Glutamatergic neuron (in vitro differentiated cells): Measurements from ENCODE around the gene HARS2. TPM values are rescaled to one million over a fixed set of nuclear protein-coding genes. Genes with fewer than 3 reads are reported as not detected.
"Not testable (repeated sequence)": the region's sequence is repeated elsewhere in the genome, so short reads cannot be mapped to it uniquely, and the experiment has no call there.

ENCODE experiments used
- DNase-seq: peaks from one replicate; pipeline ENCODE4 v3.0.0; 2022
- H3K27ac Mint-ChIP-seq: one replicate; pipeline ENCODE4 v1.8.0; 2020; ENCODE audit warnings: mild to moderate bottlenecking, mixed read lengths, inconsistent platforms; ENCODE audit not compliant: unreplicated experiment
- H3K27me3 Mint-ChIP-seq: one replicate; pipeline ENCODE4 v1.8.0; 2020; ENCODE audit warnings: mild to moderate bottlenecking, moderate library complexity, mixed read lengths, inconsistent platforms; ENCODE audit not compliant: unreplicated experiment
- H3K36me3 Mint-ChIP-seq: one replicate; pipeline ENCODE4 v1.8.0; 2020; ENCODE audit warnings: mild to moderate bottlenecking, mixed read lengths, inconsistent platforms; ENCODE audit not compliant: unreplicated experiment
- H3K4me1 Mint-ChIP-seq: one replicate; pipeline ENCODE4 v1.8.0; 2020; ENCODE audit warnings: mild to moderate bottlenecking, low read depth, mixed read lengths, inconsistent platforms; ENCODE audit not compliant: unreplicated experiment
- H3K4me3 Mint-ChIP-seq: one replicate; pipeline ENCODE4 v1.8.0; 2020; ENCODE audit warnings: mild to moderate bottlenecking, mixed read lengths, inconsistent platforms; ENCODE audit not compliant: unreplicated experiment
- H3K9me3 Mint-ChIP-seq: one replicate; pipeline ENCODE4 v1.8.0; 2020; ENCODE audit warnings: mild to moderate bottlenecking, moderate library complexity, mixed read lengths, inconsistent platforms; ENCODE audit not compliant: unreplicated experiment
- total RNA-seq: library from RNA; stranded (reverse); fragmentation: NEBNext Ultra II Directional; extraction: Animal tissue kit (Norgen Biotek cat#: 25700); gene quantifications from one replicate; pipeline ENCODE4 v1.2.1, GENCODE V29; 2021; ENCODE audit not compliant: unreplicated experiment
- TF ChIP-seq, protein P1 (sequence below): fragments of 200-600 bp; sonication (generic); IDR thresholded peaks from one replicate; pipeline ENCODE4 v1.5.0; 2021; ENCODE audit not compliant: partially characterized antibody, unreplicated experiment

Gene HARS2
- total RNA-seq, 1 donor from 2014 or later, result 56.7 TPM

DNA sequence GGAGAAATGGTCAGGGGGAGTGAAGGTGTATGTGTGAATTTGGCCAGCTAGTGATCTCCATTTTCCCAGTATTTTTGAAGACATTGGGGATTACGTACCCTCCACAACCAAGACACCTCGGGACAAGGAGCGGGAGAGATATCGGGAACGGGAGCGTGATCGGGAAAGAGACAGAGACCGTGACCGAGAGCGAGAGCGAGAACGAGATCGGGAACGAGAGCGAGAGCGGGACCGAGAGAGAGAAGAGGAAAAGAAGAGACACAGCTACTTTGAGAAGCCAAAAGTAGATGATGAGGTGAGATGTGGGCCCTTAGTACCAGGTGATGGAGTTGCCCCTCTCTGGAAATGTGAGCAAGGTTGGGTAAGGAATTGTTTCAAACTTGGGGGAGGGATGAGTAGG lies 32.4 kb upstream of the HARS2 start:
- TF ChIP-seq, protein P1, sequence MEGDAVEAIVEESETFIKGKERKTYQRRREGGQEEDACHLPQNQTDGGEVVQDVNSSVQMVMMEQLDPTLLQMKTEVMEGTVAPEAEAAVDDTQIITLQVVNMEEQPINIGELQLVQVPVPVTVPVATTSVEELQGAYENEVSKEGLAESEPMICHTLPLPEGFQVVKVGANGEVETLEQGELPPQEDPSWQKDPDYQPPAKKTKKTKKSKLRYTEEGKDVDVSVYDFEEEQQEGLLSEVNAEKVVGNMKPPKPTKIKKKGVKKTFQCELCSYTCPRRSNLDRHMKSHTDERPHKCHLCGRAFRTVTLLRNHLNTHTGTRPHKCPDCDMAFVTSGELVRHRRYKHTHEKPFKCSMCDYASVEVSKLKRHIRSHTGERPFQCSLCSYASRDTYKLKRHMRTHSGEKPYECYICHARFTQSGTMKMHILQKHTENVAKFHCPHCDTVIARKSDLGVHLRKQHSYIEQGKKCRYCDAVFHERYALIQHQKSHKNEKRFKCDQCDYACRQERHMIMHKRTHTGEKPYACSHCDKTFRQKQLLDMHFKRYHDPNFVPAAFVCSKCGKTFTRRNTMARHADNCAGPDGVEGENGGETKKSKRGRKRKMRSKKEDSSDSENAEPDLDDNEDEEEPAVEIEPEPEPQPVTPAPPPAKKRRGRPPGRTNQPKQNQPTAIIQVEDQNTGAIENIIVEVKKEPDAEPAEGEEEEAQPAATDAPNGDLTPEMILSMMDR, result no peak
- H3K27me3 Mint-ChIP-seq, result peaks cover 3% of the 10 kb centered on the region
- no peak for DNase-seq
- H3K9me3 Mint-ChIP-seq, result peaks cover 12% of the 10 kb centered on the region
- H3K4me1 Mint-ChIP-seq, result peaks cover 8% of the 10 kb centered on the region
- peaks cover 12% of the 10 kb centered on the region for H3K36me3 Mint-ChIP-seq
- H3K27ac Mint-ChIP-seq, result no peak overlapping the region
- no peak overlapping the region for H3K4me3 Mint-ChIP-seq

DNA sequence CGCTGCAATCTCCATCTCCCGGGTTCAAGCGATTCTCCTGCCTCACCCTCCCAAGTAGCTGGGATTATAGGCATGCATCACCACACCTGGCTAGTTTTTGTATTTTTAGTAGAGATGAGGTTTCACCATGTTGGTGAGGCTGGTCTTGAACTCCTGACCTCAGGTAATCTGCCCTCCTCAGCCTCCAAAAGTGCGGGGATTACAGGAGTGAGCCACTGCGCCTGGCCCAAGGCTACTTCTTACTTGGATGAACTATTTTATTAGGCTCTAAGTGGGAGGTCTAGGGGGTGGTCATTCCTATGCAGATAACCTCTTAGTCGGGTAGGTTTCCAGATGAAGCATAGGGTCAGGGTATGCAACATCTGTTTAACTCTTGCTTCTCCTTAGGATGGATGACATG lies 30.9 kb upstream of the HARS2 start:
- H3K27ac Mint-ChIP-seq, H3K27me3 Mint-ChIP-seq, H3K4me3 Mint-ChIP-seq, H3K4me1 Mint-ChIP-seq, DNase-seq: not testable (repeated sequence)
- Mint-ChIP-seq H3K9me3 (peaks cover 17% of the 10 kb centered on the region), H3K36me3 (peaks cover 12% of the 10 kb centered on the region)

DNA sequence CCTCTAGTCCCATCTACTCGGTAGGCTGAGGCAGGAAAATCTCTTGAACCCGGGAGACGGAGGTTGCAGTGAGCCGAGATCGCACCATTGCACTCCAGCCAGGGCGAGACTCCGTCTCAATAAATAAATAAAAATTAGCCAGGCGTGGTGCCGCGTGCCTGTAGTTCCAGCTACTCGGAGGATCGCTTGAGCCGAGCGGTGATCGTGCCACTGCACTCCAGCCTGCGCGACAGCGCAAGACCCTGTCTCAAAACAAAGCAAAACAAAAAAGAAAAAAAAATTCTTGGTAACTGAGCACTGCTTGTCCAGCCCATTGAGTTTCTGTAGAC lies 27.3 kb upstream of the HARS2 start:
- TF ChIP-seq, protein P1, result no peak
- no peak for DNase-seq
- H3K27ac Mint-ChIP-seq, result peak overlapping the region; percentile 100
- H3K36me3 Mint-ChIP-seq, result peaks cover 6% of the 10 kb centered on the region
- peak overlapping the region; percentile 98 for H3K4me3 Mint-ChIP-seq
- H3K9me3 Mint-ChIP-seq, result peaks cover 19% of the 10 kb centered on the region
- peaks cover 13% of the 10 kb centered on the region for H3K4me1 Mint-ChIP-seq
- peaks cover 13% of the 10 kb centered on the region for H3K27me3 Mint-ChIP-seq

DNA sequence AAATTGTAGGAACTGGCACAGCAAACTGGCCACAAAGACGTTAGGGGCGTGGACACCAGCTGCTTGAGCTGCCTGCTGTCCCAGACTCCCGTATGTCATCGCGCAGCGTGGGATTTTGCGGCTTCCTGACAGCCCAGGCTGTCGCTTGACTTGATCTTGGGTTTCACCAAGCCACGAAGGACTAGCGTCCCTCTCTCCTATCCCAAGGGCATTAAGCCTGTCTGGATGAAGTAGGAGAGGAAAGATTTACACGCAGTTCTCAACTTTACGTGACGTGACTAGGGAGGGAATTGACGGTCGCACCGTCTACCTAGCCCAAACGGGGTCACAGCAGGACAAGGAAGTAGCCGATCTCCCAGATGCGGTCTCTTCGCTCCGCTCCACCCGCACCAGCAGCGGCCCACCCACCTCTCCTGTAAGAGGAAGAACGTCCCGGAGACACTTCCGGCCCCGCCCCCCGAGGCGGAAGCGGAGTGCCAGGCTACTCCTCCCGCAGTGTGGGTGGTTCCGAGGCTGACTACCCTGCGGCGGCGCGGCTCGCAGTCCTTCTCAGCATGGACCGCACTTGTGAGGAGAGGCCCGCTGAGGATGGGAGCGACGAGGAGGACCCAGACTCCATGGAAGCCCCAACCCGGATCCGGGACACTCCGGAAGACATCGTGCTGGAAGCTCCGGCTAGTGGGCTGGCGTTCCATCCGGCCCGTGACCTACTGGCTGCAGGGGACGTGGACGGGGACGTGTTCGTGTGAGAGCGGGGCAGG lies 26.7 kb upstream of the HARS2 start, which contains the start of gene WDR55:
Gene WDR55, plus strand, starts transcription at position 546 of the 761 bp plus-strand sequence. Its CDS starts 9 bp downstream, at position 555.
- H3K36me3 Mint-ChIP-seq, result peaks cover 6% of the 10 kb centered on the region
- H3K27ac Mint-ChIP-seq, result peak within 1 kb of the TSS; percentile 100
- TF ChIP-seq, protein P1, result no peak
- H3K4me1 Mint-ChIP-seq, result peaks cover 13% of the 10 kb centered on the region
- H3K4me3 Mint-ChIP-seq, result peak within 1 kb of the TSS; percentile 98
- peaks cover 19% of the 10 kb centered on the region for H3K9me3 Mint-ChIP-seq
- peak; percentile 97 for DNase-seq
- H3K27me3 Mint-ChIP-seq, result peaks cover 13% of the 10 kb centered on the region

DNA sequence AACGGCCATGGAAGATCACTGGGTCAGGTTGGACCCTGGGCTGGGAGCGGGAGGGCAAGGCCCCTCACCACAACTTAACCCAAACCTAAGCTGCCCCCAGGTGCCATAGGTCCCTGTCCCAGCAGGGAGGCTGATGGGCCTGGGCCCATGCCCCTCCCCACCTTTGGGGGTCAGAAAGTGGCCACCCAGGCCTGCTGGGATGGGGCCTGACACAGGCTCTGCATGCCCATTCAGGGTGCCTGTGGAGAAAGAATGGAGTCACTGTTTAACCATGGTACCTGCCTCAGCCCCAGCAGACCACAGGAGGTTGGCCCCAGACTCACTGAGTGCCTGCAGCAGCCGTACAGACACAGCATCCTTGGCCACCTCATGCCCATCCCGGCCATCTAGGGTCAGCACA lies 20.2 kb upstream of the HARS2 start:
- not testable (repeated sequence) for H3K36me3 Mint-ChIP-seq, H3K9me3 Mint-ChIP-seq, H3K27me3 Mint-ChIP-seq, H3K4me1 Mint-ChIP-seq, DNase-seq, H3K4me3 Mint-ChIP-seq, H3K27ac Mint-ChIP-seq

DNA sequence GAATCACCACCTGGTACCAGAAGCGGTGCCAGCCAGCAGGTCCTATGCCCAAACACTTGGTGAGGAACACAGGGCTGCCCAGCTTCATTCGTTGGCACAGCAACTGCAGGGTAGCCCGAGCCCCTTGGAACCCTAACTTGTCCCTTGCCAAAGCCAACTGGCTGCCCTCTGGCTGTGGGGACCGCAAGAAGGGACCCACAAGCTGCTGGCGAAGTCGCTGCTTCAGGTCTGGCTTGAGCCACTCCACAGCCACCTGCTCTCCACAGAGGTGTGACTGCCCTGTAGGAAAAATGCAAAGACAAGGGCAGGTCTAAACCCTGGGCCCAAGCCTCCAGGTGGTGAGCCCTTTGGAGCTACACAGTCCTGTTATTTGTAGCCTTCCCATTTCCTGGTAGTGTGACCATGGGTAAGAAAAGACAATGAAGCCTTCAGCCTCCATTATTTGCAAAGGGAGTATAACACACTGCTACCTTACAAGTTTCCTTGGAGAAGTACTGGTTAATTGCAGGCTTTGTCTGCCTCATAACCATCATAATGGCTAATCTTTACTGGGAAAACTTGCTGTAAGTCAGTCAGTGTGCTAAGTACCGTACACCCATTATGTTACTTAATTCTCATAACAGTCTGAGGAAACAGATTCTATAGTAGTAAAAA lies 19.7 kb upstream of the HARS2 start:
- H3K36me3 Mint-ChIP-seq, result peaks cover 4% of the 10 kb centered on the region
- peaks cover 2% of the 10 kb centered on the region for H3K4me1 Mint-ChIP-seq
- no peak overlapping the region for H3K4me3 Mint-ChIP-seq
- H3K27ac Mint-ChIP-seq, result no peak overlapping the region
- peaks cover 1% of the 10 kb centered on the region for H3K9me3 Mint-ChIP-seq
- TF ChIP-seq, protein P1, result no peak
- no peak for DNase-seq
- H3K27me3 Mint-ChIP-seq, result peaks cover 4% of the 10 kb centered on the region
